ENCODE data around the gene ZMYND12.

ZMYND12 gene

GRCh38 chr1:42414551-42415496 lies 41.0 kb downstream of the ZMYND12 start:
- Histone ChIP-seq H3F3A (ENCODE audit: low read depth) (no peaks in the 10 kb centered on the region), H3K9ac (ENCODE audit: low read depth, low read length, poor library complexity, severe bottlenecking) (no peak overlapping the region), H3K9me2 (replicated peaks; ENCODE audit: low read depth, low read length) (no peaks in the 10 kb centered on the region), H3K9me3 (ENCODE audit: insufficient read depth, low read depth, low read length) (no peaks in the 10 kb centered on the region), H4K20me1 (ENCODE audit: insufficient read depth, low read length, poor library complexity, severe bottlenecking) (no peaks in the 10 kb centered on the region), H3K4me3 (ENCODE audit: low read length, poor library complexity, severe bottlenecking) (no peak overlapping the region), H3K27me3 (ENCODE audit: insufficient read depth, low read length, poor library complexity, severe bottlenecking) (no peaks in the 10 kb centered on the region), H3K79me2 (ENCODE audit: insufficient read depth, low read length) (no peaks in the 10 kb centered on the region), H3K4me2 (ENCODE audit: low read depth, low read length, poor library complexity, severe bottlenecking) (no peak overlapping the region), H2AFZ (ENCODE audit: low read length) (no peak overlapping the region), H3K4me1 (ENCODE audit: insufficient read depth, low read length, poor library complexity, severe bottlenecking) (no peaks in the 10 kb centered on the region), H3K36me3 (ENCODE audit: insufficient read depth, low read length) (no peaks in the 10 kb centered on the region)
- TF ChIP-seq CTCF (conservative IDR thresholded peaks at IDR 0.05; ENCODE audit: low read length) = no peak
- no peak for TF ChIP-seq EZH2phosphoT487 (IDR thresholded peaks at IDR 0.05; ENCODE audit: borderline replicate concordance)

GRCh38 chr1:42403880-42404400 lies 51.9 kb downstream of the ZMYND12 start:
- H3K9me2 ChIP-seq (replicated peaks; ENCODE audit: low read depth, low read length) = no peaks in the 10 kb centered on the region
- no peak overlapping the region for H2AFZ ChIP-seq (ENCODE audit: low read length)
- H3K4me1 ChIP-seq (ENCODE audit: insufficient read depth, low read length, poor library complexity, severe bottlenecking) = no peaks in the 10 kb centered on the region
- H4K20me1 ChIP-seq (ENCODE audit: insufficient read depth, low read length, poor library complexity, severe bottlenecking) = no peaks in the 10 kb centered on the region
- H3K27me3 ChIP-seq (ENCODE audit: insufficient read depth, low read length, poor library complexity, severe bottlenecking) = no peaks in the 10 kb centered on the region
- H3K9me3 ChIP-seq (ENCODE audit: insufficient read depth, low read depth, low read length) = no peaks in the 10 kb centered on the region
- H3K79me2 ChIP-seq (ENCODE audit: insufficient read depth, low read length) = no peaks in the 10 kb centered on the region
- H3K36me3 ChIP-seq (ENCODE audit: insufficient read depth, low read length) = no peaks in the 10 kb centered on the region
- no peak overlapping the region for H3K9ac ChIP-seq (ENCODE audit: low read depth, low read length, poor library complexity, severe bottlenecking)
- no peak overlapping the region for H3K4me3 ChIP-seq (ENCODE audit: low read length, poor library complexity, severe bottlenecking)
- no peak overlapping the region for H3K4me2 ChIP-seq (ENCODE audit: low read depth, low read length, poor library complexity, severe bottlenecking)
- H3F3A ChIP-seq (ENCODE audit: low read depth) = no peaks in the 10 kb centered on the region
- TF ChIP-seq EZH2phosphoT487 (IDR thresholded peaks at IDR 0.05; ENCODE audit: borderline replicate concordance) = no peak
- TF ChIP-seq CTCF (conservative IDR thresholded peaks at IDR 0.05; ENCODE audit: low read length) = peak; percentile 34

- Histone ChIP-seq H3K9ac (ENCODE audit: low read depth, low read length, poor library complexity, severe bottlenecking) (no peak overlapping the region), H3K9me3 (ENCODE audit: insufficient read depth, low read depth, low read length) (no peaks in the 10 kb centered on the region), H3K9me2 (replicated peaks; ENCODE audit: low read depth, low read length) (no peaks in the 10 kb centered on the region)
Measured at GRCh38 chr1:42399315-42400100, 56.3 kb downstream of the ZMYND12 start.

More at GRCh38 chr1:42399315-42400100, 56.3 kb downstream of the ZMYND12 start:
- no peaks in the 10 kb centered on the region for H4K20me1 ChIP-seq (ENCODE audit: insufficient read depth, low read length, poor library complexity, severe bottlenecking)
- no peaks in the 10 kb centered on the region for H3K27me3 ChIP-seq (ENCODE audit: insufficient read depth, low read length, poor library complexity, severe bottlenecking)
- TF ChIP-seq EZH2phosphoT487 (IDR thresholded peaks at IDR 0.05; ENCODE audit: borderline replicate concordance) = no peak
- no peak for TF ChIP-seq CTCF (conservative IDR thresholded peaks at IDR 0.05; ENCODE audit: low read length)
- no peaks in the 10 kb centered on the region for H3K36me3 ChIP-seq (ENCODE audit: insufficient read depth, low read length)
- H3K4me3 ChIP-seq (ENCODE audit: low read length, poor library complexity, severe bottlenecking) = no peak overlapping the region
- H3K4me1 ChIP-seq (ENCODE audit: insufficient read depth, low read length, poor library complexity, severe bottlenecking) = no peaks in the 10 kb centered on the region
- no peaks in the 10 kb centered on the region for H3F3A ChIP-seq (ENCODE audit: low read depth)
- no peak overlapping the region for H2AFZ ChIP-seq (ENCODE audit: low read length)
- no peak overlapping the region for H3K4me2 ChIP-seq (ENCODE audit: low read depth, low read length, poor library complexity, severe bottlenecking)
- no peaks in the 10 kb centered on the region for H3K79me2 ChIP-seq (ENCODE audit: insufficient read depth, low read length)

All from Loucy (cell line).